Stimulated activated CD4-positive, alpha-beta T cell treated with anti-CD3 and anti-CD28 coated beads, Interleukin-4, amount 100 ng/mL, for 1 hour (primary cell): ENCODE data around the gene CFHR5.
"Not testable (repeated sequence)": the region's sequence is repeated elsewhere in the genome, so short reads cannot be mapped to it uniquely, and the experiment has no call there.

ENCODE experiments used
- DNase-seq: peaks from one replicate; pipeline ENCODE4 v3.0.0-alpha.2; 2020

Gene CFHR5

DNA sequence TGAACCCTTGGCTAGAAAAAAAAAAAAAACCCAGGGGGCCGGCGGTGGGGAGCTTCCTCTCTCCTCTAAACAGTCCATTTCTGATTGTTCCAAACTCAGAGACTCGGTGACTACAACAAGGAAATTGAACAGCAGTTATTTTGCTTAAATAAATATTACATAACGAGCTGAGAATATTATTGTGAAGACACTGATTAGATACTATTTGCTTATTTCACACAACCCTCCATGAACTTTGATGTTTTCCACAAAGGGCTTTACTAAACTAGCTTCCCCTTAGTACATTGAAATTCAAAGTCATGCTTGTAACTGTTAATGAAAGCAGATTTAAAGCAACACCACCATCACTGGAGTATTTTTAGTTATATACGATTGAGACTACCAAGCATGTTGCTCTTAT is at the start of gene CFHR5:
CFHR5 (plus strand) TSS at position 279 of the 400 bp plus-strand sequence; CDS start at position 388, 109 bp downstream.
- no peak for DNase-seq

DNA sequence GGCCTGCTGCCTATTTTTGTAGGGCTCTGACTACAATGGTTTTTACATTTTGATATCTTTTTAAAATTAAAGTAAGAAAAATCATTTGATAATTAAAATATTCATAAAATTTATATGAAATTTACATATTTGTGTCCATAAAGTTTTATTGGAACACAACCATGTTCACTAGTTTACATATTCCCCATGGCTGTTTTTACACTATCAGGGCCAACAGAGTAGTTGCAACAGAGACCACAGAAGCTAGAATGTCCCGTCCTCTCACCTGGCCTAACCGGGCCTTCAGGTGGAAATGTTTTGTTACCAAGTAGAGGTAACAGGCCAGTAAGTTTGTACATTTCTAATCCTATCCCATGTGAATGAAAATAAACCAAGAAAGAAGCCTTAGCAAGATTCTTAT is 44.5 kb upstream of the CFHR5 start:
- DNase-seq = not testable (repeated sequence)

DNA sequence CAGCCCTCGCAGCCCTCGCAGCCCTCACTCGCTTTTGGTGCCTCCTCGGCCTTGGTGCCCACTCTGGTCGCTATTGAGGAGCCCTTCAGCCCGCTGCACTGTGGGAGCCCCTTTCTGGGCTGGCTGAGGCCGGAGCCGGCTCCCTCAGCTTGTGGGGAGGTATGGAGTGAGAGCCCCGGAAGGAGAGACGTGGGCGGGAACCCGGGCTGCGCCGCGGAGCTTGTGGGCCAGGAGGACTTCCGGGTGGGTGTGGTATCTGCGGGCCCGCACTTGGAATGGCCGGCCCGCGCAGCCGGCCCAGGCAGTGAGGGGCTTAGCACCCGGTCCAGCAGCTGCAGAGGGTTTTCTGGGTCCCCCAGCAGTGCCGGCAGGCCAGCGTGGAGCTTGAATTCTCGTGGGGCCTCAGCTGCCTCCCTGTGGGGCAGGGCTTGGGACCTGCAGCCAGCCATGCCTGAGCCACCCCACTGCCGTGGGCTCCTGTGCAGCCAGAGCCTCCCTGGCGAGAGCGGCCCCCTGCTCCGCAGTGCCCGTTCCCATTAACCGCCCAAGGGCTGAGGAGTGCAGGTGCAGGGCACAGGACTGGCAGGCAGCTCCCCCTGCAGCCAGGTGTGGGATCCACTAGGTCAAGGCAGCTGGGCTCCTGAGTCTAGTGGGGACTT is 43.7 kb upstream of the CFHR5 start:
- no peak for DNase-seq

DNA sequence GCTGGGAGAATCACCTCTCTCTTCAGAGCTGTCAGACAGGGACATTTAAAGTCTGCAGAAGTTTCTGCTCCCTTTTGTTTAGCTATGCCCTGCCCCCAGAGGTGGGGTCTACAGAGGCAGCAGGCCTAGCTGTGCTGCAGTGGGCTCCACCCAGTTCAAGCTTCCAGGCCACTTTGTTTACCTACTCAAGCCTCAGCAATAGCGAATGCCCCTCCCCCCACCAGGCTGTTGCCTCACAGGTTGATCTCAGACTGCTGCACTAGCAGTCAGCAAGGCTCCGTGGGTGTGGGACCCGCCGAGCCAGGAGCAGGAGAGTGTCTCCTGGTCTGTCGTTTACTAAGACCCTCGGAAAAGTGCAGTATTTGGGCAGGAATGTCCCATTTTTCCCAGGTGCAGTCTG is 35.9 kb upstream of the CFHR5 start:
- DNase-seq = not testable (repeated sequence)

DNA sequence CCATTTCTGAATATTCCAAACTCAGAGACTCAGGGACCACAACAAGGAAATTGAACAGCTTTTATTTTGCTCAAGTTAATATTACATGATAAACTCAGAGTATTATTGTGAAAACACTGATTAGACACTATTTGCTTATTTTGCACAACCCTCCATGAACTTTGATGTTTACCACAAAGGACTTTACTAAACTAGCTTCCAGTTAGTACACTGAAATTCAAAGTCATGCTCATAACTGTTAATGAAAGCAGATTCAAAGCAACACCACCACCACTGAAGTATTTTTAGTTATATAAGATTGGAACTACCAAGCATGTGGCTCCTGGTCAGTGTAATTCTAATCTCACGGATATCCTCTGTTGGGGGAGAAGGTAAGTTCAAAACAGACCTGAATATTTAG is 33.8 kb upstream of the CFHR5 start, which contains the start of gene CFHR2:
CFHR2 (plus strand) TSS at position 171 of the 400 bp plus-strand sequence; CDS start at position 314, 143 bp downstream.
- not testable (repeated sequence) for DNase-seq

DNA sequence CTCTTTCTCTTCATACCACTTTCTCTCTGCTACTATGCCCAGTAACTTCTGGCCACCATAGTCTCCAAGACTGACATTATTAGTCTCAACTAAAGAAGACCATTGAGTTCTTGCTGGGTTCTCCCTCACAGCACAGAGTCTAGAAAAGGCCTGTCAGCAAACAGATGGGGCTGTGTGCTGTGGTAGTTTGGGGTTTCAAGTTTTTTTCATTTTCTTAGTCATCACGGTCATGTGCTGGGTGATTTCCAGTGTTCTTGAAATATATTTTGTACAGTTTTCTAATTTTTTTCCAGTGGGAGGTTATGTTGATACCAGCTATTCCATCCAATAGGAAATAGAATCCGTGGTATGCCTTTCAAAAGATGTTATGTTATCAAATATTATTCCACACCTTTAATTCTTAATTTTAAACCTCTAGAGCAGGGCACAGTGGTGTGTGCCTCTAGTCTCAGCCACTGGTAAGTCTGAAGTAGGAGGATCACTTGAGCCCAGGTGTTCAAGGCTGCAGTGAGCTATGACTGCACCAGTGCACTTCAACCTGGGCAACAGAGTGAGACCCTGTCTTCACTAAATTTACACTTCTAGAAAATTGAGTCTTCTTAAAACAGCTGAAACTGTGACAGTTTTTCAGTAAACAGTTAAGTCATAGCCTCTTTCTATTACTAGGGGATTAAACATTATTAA is 25.5 kb upstream of the CFHR5 start:
- DNase-seq = no peak

DNA sequence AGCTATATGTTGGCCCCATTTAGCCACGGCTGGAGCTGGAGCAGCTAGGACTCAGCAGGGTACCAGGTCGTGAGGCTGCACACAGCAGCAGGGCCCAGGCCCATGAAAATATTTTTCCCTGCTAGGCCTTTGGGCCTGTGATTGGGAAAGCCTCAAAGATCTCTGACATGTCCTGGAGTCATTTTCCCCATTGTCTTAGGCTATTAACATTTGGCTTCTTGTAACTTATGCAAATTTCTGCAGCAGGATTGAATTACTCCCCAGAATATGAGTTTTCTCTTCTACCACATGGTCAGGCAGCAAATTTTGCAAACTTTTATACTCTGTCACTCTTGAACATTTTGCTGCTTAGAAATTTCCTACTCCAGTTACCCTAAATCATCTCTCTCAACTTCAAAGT is 22.6 kb upstream of the CFHR5 start:
- no peak for DNase-seq

DNA sequence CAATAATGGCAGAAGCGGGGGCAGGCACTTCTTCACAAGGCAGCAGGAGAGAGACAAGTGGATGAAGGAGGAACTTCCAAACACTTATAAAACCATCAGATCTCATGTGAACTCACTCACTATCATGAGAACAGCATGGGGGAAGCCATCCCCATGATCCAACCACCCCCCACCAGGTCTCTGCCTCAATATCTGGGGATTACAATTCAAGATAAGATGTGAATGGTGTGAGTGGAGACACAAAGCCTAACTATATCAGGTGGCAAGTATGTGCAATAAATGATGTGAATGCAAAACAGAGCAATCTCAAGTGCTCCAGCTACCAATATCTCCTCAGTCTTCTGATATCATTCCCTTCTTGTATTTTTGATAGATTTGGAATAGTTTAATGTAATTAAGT is 21.4 kb upstream of the CFHR5 start:
- DNase-seq = no peak

DNA sequence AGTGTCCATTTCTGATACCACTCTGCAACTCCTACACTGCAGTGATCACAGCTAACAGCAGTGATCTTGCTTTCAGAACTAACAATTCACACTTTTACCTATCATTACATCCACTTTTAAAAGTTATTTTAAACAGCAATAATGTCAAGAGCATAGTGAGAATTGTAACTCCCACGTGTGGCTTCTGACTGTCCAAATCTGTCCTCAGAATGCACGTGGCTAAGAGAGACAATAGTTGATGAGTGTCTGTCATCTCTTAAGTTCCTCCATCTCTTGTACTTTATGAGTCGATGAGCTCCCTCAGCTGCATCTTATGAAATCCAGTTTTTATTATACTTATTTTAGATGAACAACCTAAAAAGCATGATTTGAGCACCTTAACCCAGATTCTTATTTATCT is 16.5 kb upstream of the CFHR5 start:
- DNase-seq = no peak

DNA sequence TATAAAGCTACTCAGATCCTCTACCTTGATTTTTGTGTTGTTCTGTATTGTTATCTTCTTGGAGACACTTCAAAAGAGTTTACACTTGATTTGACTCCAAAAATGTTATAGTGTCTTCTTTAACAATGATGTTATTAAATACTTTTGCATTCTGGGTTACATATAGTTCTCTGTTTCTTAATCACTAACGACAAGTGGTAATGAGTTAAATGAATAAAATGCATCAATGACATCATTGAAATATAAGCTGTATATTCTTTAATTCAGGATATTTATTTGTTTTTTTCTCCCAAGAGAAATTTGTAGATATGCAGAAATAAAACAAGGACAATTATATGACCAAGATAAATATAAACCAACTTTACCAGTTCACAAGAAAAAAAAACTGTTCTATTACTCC is 7.2 kb upstream of the CFHR5 start:
- DNase-seq = no peak

DNA sequence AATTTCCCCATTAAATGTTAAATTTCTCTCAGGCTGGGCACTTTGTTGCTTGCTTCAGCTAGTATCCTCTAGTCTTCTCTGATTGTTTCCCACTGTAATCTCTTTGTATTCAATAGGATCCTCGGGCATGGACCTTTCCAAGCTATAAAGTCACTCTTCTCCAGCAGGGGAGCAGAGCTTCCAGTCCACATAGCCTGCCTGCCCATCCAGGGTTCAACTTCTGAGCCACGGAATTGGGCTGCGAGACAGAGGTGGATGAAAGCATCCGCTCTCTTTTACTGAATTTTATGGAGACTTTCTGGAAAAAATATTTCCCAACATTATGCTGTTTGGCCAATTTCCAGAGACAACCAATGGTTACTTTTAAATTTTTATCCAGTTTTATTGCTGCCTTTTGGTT is 1.1 kb upstream of the CFHR5 start:
- DNase-seq = no peak

DNA sequence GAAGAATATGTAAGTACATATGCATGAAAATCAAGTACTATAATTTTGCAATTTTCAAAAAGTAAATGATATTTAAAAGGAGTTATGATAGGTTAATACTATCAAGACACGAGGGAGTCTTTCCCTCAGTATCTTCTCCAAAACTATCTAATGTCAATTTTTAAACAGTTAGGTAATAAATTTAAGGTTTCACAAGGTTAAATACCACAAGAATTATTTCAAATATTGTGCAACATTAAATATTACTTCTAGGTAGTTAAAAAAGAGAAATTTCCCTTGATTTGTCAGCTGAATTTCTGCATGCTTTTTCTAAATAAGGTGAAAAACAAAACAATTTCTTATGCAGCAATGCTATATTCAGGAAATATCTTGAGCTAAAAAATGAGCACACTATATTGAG is 3.5 kb downstream of the CFHR5 start:
- no peak for DNase-seq

DNA sequence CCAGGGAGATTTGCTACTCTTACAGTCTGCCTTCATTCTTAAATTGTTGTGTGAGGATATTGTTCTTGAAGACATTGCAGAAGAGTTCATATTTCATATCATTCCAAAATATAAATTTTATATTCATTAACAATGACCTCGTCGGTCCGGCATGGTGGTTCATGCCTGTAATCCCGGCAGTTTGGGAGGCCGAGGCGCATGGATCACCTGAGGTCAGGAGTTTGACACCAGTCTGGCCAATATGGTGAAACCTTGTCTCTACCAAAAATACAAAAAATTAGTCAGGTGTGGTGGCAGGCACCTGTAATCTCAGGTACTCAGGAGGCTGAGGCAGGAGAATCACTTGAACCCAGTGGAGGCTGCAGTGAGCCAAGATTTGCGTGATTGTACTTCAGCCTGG is 4.9 kb downstream of the CFHR5 start:
- DNase-seq = not testable (repeated sequence)

DNA sequence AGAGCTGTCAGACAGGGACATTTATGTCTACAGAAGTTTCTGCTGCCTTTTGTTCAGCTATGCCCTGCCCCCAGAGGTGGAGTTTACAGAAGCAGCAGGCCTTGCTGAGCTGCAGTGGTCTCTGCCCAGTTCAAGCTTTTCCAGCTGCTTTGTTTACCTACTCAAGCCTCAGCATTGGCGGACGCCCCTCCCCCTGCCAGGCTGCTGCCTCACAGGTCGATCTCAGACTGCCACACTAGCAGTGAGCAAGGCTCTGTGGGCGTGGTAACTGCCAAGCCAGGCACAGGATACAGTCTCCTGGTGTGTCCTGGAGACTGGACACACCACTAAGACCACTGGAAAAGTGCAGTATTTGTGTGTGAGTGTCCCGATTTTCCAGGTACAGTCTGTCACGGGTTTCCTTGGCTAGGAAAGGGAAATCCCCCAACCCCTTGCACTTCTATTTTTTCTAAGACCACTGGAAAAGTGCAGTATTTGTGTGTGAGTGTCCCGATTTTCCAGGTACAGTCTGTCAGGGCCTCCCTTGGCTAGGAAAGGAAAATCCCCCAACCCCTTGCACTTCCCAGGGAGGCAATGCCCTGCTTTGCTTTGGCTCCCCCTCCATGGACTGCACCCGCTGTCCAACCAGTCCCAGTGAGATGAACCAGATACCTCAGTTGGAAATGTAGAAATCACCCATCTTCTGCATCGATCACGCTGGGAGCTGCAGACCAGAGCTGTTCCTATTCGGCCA is 14.7 kb downstream of the CFHR5 start:
- DNase-seq = not testable (repeated sequence)

DNA sequence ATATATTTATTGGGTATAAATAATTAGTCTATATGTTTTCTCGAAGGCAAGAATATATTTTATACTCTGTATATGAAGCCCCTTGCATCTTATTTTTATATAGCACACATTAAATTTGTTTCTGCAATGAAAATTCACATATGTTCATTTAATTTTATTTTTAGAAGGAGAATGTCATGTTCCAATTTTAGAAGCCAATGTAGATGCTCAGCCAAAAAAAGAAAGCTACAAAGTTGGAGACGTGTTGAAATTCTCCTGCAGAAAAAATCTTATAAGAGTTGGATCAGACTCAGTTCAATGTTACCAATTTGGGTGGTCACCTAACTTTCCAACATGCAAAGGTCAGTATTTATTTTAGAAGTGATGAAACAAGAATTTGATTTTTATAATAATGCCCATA is 16.6 kb downstream of the CFHR5 start:
- no peak for DNase-seq

DNA sequence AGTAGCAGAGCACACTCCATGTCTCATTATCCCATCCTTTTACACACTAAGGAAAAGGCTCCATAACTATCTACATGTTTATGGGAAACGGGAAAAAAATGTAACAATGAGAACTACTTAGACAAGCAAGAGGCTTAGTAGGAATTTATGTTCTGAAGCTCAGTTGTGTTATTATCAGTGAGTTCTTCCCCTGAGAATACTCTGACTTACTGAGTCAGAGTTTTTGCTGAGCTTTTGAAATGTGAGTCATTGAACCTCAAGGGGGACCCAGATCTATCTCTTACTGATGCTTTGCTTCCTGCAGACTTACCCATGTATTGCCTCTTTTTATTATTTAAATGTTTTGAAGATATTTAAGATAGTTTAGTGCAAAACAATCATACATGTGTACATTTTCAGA is 20.1 kb downstream of the CFHR5 start:
- DNase-seq = no peak

DNA sequence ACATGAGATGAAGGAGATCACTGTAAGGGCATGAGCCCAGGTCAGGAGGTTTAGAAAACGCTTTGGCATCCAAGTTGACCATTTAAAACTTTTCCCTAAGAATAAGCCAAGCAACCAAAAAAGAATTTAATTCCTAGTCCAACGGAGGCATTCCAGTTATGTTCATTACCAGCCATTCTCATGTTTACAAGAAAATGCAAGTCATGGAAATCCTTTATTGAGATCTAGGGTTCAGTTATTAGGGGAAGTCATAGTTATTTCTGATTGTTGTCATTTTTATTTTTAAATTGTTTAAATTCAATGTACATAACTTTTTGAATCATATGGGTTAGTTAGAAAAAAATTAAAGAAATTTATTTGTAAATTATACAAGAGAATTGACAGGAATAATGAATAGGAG is 24.5 kb downstream of the CFHR5 start:
- DNase-seq = no peak

DNA sequence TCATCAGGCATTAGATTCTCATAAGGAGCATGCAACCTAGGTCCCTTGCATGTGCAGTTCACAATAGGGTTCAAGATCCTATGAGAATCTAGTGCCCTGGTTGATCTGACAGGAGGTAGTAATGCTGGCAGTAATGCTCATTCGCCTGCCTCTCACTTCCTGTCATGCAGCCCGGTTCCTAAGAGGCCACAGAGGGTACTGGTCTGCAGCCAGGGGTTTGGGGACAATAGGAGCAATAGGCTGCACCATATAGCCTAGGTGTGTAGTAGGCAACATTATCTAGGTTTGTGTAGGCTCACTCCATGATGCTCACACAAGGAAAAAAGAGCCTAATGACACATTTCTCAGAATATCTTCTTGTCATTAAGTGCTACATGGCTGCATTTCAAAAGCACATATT is 25.8 kb downstream of the CFHR5 start:
- DNase-seq = no peak

DNA sequence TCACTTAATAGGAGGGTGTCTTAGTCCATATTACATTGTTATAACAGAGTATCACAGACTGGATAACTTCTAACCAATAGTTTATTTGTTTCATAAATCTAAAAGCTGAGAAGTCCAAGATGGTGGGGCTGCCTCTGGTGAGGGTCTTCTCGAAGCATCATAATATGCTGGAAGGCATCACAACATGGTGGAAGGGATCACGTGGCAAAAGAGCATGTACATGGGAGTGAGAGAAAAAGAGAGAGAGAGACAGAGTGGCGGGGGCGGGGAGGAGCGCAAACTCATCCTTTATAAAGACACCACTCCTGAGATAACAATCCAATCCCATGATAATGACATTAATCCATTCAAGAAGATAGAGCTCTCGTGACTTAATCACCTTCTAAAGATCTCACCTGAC is 31.5 kb downstream of the CFHR5 start:
- DNase-seq = no peak

DNA sequence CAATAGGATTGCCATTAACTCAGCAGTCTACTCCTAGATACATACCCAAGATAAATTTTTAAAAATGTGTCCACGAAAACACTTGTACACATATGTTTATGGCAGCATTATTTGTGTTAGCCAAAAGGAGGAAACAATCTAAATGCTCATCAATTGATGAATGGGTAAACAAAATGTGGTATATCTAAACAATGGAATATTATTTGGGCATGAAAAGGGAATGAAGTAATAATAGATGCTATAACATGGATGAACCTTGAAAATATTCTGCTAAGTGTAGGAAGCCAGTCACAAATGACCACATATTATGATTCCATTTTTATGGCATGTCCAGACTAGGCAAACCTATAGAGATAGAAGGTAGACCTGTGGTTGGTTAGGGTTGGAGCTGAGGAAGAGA is 34.3 kb downstream of the CFHR5 start:
- DNase-seq = no peak

DNA sequence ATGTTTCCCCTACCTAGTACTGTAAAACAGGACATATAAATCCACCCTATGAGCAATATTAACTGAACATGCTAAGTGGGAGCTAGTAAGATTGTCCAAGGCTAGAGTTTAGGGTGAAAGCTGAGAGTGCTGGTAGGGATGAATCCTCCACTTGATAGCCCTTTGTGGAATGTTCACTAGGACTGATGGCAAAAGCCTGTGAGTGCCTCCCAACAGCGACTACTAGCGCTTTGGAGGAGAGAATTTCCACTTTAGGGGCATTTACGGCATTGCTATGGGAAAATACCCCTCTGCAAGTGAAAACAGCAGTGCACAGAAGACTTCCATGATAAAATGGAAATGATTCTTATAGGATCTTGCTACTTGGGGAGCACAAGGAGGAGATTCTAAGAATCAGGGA is 35.9 kb downstream of the CFHR5 start:
- no peak for DNase-seq

DNA sequence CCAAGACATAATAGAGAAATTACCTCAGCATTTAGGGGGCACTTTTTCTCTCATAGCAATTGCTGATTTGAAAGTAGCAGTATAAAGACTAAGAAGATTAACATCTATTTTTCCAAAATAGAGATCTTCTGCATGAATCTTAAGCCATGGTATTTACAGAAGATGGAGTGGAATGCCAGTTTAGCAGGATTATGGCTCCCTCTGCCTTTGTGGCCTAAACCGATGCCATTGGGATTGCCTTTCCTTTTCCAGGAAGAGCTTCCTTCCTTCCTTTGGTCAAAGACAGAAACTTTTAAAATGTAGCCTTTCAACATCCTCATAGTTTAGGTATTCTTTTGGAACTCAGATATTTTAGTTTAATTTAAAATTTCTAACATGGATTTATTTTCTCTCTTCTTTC is 39.4 kb downstream of the CFHR5 start:
- DNase-seq = no peak

DNA sequence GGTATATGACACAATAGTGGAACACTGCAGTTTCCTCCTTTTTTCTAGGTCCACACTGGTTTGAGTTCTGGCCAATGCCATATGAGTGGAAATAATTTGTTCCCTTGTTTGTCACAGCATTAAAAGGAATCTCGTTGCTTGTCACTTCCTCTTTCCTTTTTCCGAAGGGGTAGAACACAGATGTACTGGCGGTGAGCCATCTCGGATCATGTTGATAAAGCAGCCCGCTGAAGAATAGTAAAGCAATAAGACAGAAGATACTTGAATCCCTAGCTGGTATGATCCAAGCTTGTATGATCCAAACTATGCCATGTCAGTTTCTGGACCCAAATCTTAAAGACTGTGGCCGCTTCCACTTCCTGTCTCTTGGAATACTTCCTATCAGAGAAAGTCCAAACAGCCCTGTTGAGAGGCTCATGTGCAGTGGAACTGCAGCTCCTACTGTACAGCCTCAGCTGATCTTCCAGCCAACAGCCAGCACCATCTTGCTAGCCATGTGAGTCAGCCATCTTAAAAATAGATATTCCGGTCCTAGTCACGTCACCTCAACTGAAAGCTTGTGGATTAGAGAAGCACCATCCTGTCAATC is 40.3 kb downstream of the CFHR5 start:
- DNase-seq = no peak

DNA sequence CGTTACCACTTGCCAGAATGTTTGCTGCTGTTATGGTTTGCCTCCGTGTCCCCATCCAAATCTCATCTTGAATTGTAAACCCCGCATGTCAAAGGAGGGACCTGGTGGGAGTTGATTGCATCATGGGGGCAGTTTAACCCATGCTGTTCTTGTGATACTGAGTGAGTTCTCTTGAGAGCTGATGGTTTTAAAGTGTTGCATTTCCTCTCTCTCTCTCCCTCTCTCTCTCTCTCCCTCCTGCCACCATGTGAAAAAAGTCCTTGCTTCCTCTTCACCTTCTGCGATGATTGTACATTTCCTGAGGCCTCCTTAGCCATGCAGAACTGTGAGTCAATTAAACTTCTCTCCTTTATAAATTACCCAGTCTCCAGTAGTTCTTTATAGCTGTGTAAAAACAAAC is 44.4 kb downstream of the CFHR5 start:
- DNase-seq = no peak
